ENCODE measurements around the gene ALG6. TPM values are rescaled to one million over a fixed set of nuclear protein-coding genes. Genes with fewer than 3 reads are reported as not detected.

Gene ALG6
- polyA plus RNA-seq, 1 experiment = 3.1 TPM

GRCh38 chr1:63329621-63330330 is 37.7 kb upstream of the ALG6 start:
- Histone ChIP-seq H3K36me3 (ENCODE audit: control insufficient read depth, insufficient read depth, low read length) (no peaks in the 10 kb centered on the region), H3K27me3 (ENCODE audit: control insufficient read depth, insufficient read depth, low read length) (peaks cover 44% of the 10 kb centered on the region), H3K4me3 (ENCODE audit: low read depth, low read length) (no peak overlapping the region)
- ChIA-PET POLR2A (no interaction called here), CTCF (interaction anchor here (1.4 kb wide), 1 partner anchor 107 kb away, joined by 3 read pairs; no protein-coding TSS in a partner anchor)
- DNase-seq (ENCODE audit: low read depth) = no peak
- TF ChIP-seq, protein P1, sequence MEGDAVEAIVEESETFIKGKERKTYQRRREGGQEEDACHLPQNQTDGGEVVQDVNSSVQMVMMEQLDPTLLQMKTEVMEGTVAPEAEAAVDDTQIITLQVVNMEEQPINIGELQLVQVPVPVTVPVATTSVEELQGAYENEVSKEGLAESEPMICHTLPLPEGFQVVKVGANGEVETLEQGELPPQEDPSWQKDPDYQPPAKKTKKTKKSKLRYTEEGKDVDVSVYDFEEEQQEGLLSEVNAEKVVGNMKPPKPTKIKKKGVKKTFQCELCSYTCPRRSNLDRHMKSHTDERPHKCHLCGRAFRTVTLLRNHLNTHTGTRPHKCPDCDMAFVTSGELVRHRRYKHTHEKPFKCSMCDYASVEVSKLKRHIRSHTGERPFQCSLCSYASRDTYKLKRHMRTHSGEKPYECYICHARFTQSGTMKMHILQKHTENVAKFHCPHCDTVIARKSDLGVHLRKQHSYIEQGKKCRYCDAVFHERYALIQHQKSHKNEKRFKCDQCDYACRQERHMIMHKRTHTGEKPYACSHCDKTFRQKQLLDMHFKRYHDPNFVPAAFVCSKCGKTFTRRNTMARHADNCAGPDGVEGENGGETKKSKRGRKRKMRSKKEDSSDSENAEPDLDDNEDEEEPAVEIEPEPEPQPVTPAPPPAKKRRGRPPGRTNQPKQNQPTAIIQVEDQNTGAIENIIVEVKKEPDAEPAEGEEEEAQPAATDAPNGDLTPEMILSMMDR (IDR thresholded peaks at IDR 0.05; ENCODE audit: insufficient read depth, low read depth, low read length) = no peak

- TF ChIP-seq, protein P1 (IDR thresholded peaks at IDR 0.05; ENCODE audit: insufficient read depth, low read depth, low read length) = no peak
- Histone ChIP-seq H3K4me3 (ENCODE audit: low read depth, low read length) (no peak overlapping the region), H3K36me3 (ENCODE audit: control insufficient read depth, insufficient read depth, low read length) (no peaks in the 10 kb centered on the region), H3K27me3 (ENCODE audit: control insufficient read depth, insufficient read depth, low read length) (peaks cover 44% of the 10 kb centered on the region)
- ChIA-PET CTCF (interaction anchor here (1.4 kb wide), 1 partner anchor 106 kb away, joined by 3 read pairs; no protein-coding TSS in a partner anchor), POLR2A (no interaction called here)
- DNase-seq (ENCODE audit: low read depth) = no peak
Observed at GRCh38 chr1:63330331-63330916, 37.0 kb upstream of the ALG6 start.

- CTCF ChIA-PET = no interaction called here
- POLR2A ChIA-PET = no interaction called here
- H3K4me3 ChIP-seq (ENCODE audit: low read depth, low read length) = no peak overlapping the region
- H3K36me3 ChIP-seq (ENCODE audit: control insufficient read depth, insufficient read depth, low read length) = no peaks in the 10 kb centered on the region
- TF ChIP-seq, protein P1 (IDR thresholded peaks at IDR 0.05; ENCODE audit: insufficient read depth, low read depth, low read length) = no peak
- H3K27me3 ChIP-seq (ENCODE audit: control insufficient read depth, insufficient read depth, low read length) = no peaks in the 10 kb centered on the region
- no peak for DNase-seq (ENCODE audit: low read depth)
Observed at GRCh38 chr1:63342402-63342801, 25.0 kb upstream of the ALG6 start.

DNA sequence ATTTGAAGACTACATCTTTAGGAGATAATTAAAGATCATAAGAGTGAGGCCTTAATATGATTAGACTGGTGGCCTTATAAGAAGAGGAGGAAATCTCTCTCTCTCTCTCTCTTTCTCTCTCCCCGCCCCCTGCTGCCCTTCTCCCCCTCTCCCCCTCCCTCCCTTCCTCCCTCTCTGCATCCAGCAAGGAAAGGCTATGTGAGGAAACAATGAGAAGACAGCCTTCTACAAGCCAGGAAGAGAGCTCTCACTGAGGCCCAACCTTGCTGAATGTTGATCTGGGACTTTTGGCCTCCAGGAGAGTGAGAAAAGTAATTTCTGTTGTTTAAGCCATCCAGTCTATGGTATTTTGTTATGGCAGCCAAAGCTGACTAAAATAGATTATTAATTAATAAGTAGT is 23.5 kb upstream of the ALG6 start:
- CTCF ChIA-PET = no interaction called here
- TF ChIP-seq, protein P1 (IDR thresholded peaks at IDR 0.05; ENCODE audit: insufficient read depth, low read depth, low read length) = no peak
- no peaks in the 10 kb centered on the region for H3K27me3 ChIP-seq (ENCODE audit: control insufficient read depth, insufficient read depth, low read length)

GRCh38 chr1:63350320-63350719 is 17.1 kb upstream of the ALG6 start:
- DNase-seq (ENCODE audit: low read depth) = no peak
- CTCF ChIA-PET = interaction anchor here (0.5 kb wide), 1 partner anchor 409 kb away, joined by 3 read pairs; no protein-coding TSS in a partner anchor
- H3K27me3 ChIP-seq (ENCODE audit: control insufficient read depth, insufficient read depth, low read length) = no peaks in the 10 kb centered on the region
- no peaks in the 10 kb centered on the region for H3K36me3 ChIP-seq (ENCODE audit: control insufficient read depth, insufficient read depth, low read length)
- POLR2A ChIA-PET = no interaction called here
- TF ChIP-seq, protein P1 (IDR thresholded peaks at IDR 0.05; ENCODE audit: insufficient read depth, low read depth, low read length) = no peak
- no peak overlapping the region for H3K4me3 ChIP-seq (ENCODE audit: low read depth, low read length)

More for the DNA sequence above, 23.5 kb upstream of the ALG6 start:
- POLR2A ChIA-PET = no interaction called here
- DNase-seq (ENCODE audit: low read depth) = no peak
- H3K4me3 ChIP-seq (ENCODE audit: low read depth, low read length) = no peak overlapping the region
- no peaks in the 10 kb centered on the region for H3K36me3 ChIP-seq (ENCODE audit: control insufficient read depth, insufficient read depth, low read length)

Measured in BJ (cell line).